Measurements from ENCODE around the gene FGD1. TPM values are rescaled to one million over a fixed set of nuclear protein-coding genes. Genes with fewer than 3 reads are reported as not detected.

FGD1 gene
- total RNA-seq, 2 donors from 2014 or later: 2.3 to 2.9 TPM

GRCh38 chrX:54430519-54430918 lies 65.5 kb downstream of the FGD1 start:
- no peaks in the 10 kb centered on the region for H3K36me3 ChIP-seq (replicated peaks in 1 of 2; ENCODE audit: insufficient read depth in 1 of 2, low read depth in 2 of 2)
- no peaks in the 10 kb centered on the region for H3K27me3 ChIP-seq
- H3K4me3 ChIP-seq: no peak overlapping the region
- no peak for ATAC-seq
- no peaks in the 10 kb centered on the region for H3K9me3 ChIP-seq
- TF ChIP-seq POLR2A (IDR thresholded peaks at IDR 0.05) (no peak), CTCF (IDR thresholded peaks at IDR 0.05) (no peak)
- no peaks in the 10 kb centered on the region for H3K4me1 ChIP-seq
- H3K27ac ChIP-seq: no peak overlapping the region
- intact Hi-C loops (cut with DNase I): no loop called here
- DNase-seq: no peak

- ATAC-seq (peak; percentile 52), DNase-seq (peak in 2 of 4 donors; percentile 32 to 33)
Observed at GRCh38 chrX:54427837-54428424, 68.1 kb downstream of the FGD1 start.

GRCh38 chrX:54423161-54423888 lies 72.7 kb downstream of the FGD1 start:
- H3K36me3 ChIP-seq (replicated peaks in 1 of 2; ENCODE audit: insufficient read depth in 1 of 2, low read depth in 2 of 2): no peaks in the 10 kb centered on the region
- TF ChIP-seq CTCF (IDR thresholded peaks at IDR 0.05) (no peak), POLR2A (IDR thresholded peaks at IDR 0.05) (no peak)
- intact Hi-C loops (cut with DNase I): no loop called here
- DNase-seq: no peak
- H3K4me1 ChIP-seq: peaks cover 14% of the 10 kb centered on the region
- no peaks in the 10 kb centered on the region for H3K27me3 ChIP-seq
- H3K9me3 ChIP-seq: no peaks in the 10 kb centered on the region
- H3K4me3 ChIP-seq: no peak overlapping the region
- no peak overlapping the region for H3K27ac ChIP-seq
- no peak for ATAC-seq
- 58 to 72% methylated on average over 6 to 8 of the region's 14 CpGs for WGBS, 2 donors

More at GRCh38 chrX:54427837-54428424, 68.1 kb downstream of the FGD1 start:
- intact Hi-C loops (cut with DNase I): no loop called here
- no peak for TF ChIP-seq CTCF (IDR thresholded peaks at IDR 0.05)
- no peak for TF ChIP-seq POLR2A (IDR thresholded peaks at IDR 0.05)
- no peaks in the 10 kb centered on the region for H3K9me3 ChIP-seq
- H3K4me3 ChIP-seq: no peak overlapping the region
- no peaks in the 10 kb centered on the region for H3K4me1 ChIP-seq
- H3K36me3 ChIP-seq (replicated peaks in 1 of 2; ENCODE audit: insufficient read depth in 1 of 2, low read depth in 2 of 2): no peaks in the 10 kb centered on the region
- H3K27ac ChIP-seq: no peak overlapping the region
- H3K27me3 ChIP-seq: no peaks in the 10 kb centered on the region
- WGBS, 2 donors: 43 to 46% methylated on average over 2 of the region's 2 CpGs

- Histone ChIP-seq H3K9me3 (no peaks in the 10 kb centered on the region), H3K4me1 (peaks cover 14% of the 10 kb centered on the region), H3K27me3 (no peaks in the 10 kb centered on the region), H3K27ac (no peak overlapping the region), H3K4me3 (no peak overlapping the region), H3K36me3 (replicated peaks in 1 of 2; ENCODE audit: insufficient read depth in 1 of 2, low read depth in 2 of 2) (no peaks in the 10 kb centered on the region)
- WGBS, 2 donors: 83 to 84% methylated on average over 3 of the region's 3 CpGs
- TF ChIP-seq POLR2A (IDR thresholded peaks at IDR 0.05): no peak
- TF ChIP-seq CTCF (IDR thresholded peaks at IDR 0.05): no peak
- ATAC-seq (no peak), DNase-seq (no peak)
- intact Hi-C loops (cut with DNase I): no loop called here
Observed at GRCh38 chrX:54422168-54422567, 73.9 kb downstream of the FGD1 start.
